WTC11 (cell line): Measurements from ENCODE around the gene YLPM1. TPM values are rescaled to one million over a fixed set of nuclear protein-coding genes. Genes with fewer than 3 reads are reported as not detected.

ENCODE experiments used
- ATAC-seq: fragments of 200-7000 bp; cut with Tn5 transposase; 2 replicates; pipeline ENCODE4 v1.10.0; 2021; ENCODE audit warnings: mild to moderate bottlenecking, moderate library complexity
- CTCF ChIA-PET: fragments of 300-600 bp; sonication (Branson Sonifier 250); formaldehyde crosslinking; loops from one replicate; lab custom pipeline; 2021; ENCODE audit warnings: antibody characterized with exemption; lab: Charles Lee
- POLR2A ChIA-PET: fragments of 350-600 bp; sonication (Branson Sonifier 250); formaldehyde crosslinking; loops from one replicate; lab custom pipeline; 2021; ENCODE audit warnings: antibody characterized with exemption; lab: Charles Lee
- DNase-seq: peaks from one replicate; pipeline ENCODE4 v3.0.0; 2021; ENCODE audit warnings: low spot score
- H3K27ac Mint-ChIP-seq: 2 replicates; pipeline ENCODE4 v1.8.0; 2021; ENCODE audit warnings: mixed read lengths
- H3K27me3 Mint-ChIP-seq: 2 replicates; pipeline ENCODE4 v1.8.0; 2021; ENCODE audit warnings: low read depth, mild to moderate bottlenecking, moderate library complexity, mixed read lengths
- H3K36me3 Mint-ChIP-seq: 2 replicates; pipeline ENCODE4 v1.8.0; 2021; ENCODE audit warnings: mixed read lengths
- H3K4me1 Mint-ChIP-seq: 2 replicates; pipeline ENCODE4 v1.8.0; 2022; ENCODE audit warnings: mixed read lengths
- H3K4me3 Mint-ChIP-seq: 2 replicates; pipeline ENCODE4 v1.8.0; 2021; ENCODE audit warnings: mild to moderate bottlenecking, moderate library complexity, mixed read lengths
- H3K9me3 Mint-ChIP-seq: 2 replicates; pipeline ENCODE4 v1.8.0; 2021; ENCODE audit warnings: mixed read lengths
- ELF4 ChIP-seq: sonication (generic); formaldehyde crosslinking; IDR thresholded peaks from 2 replicates; pipeline ENCODE4 v1.8.1; 2022; ENCODE audit warnings: low read depth, mild to moderate bottlenecking, moderate library complexity, missing genetic modification reagents
- ESRRA ChIP-seq: sonication (generic); formaldehyde crosslinking; IDR thresholded peaks from 2 replicates; pipeline ENCODE4 v1.8.1; 2022; ENCODE audit warnings: mild to moderate bottlenecking, missing genetic modification reagents, borderline replicate concordance
- ETV6 ChIP-seq: sonication (generic); formaldehyde crosslinking; IDR thresholded peaks from 2 replicates; pipeline ENCODE4 v1.8.1; 2022; ENCODE audit warnings: mild to moderate bottlenecking, missing genetic modification reagents
- GABPB1 ChIP-seq: sonication (generic); formaldehyde crosslinking; IDR thresholded peaks from 2 replicates; pipeline ENCODE4 v1.8.1; 2023; ENCODE audit warnings: mild to moderate bottlenecking, missing genetic modification reagents
- IRF2 ChIP-seq: sonication (generic); formaldehyde crosslinking; IDR thresholded peaks from 2 replicates; pipeline ENCODE4 v1.8.0; 2022; ENCODE audit warnings: low read depth, missing genetic modification reagents, borderline replicate concordance
- NFATC4 ChIP-seq: fragments of 250-450 bp; sonication (Bioruptor Pico); IDR thresholded peaks from 2 replicates; pipeline ENCODE4 v1.9.0; 2021; ENCODE audit warnings: mild to moderate bottlenecking
- NFE2L1 ChIP-seq: sonication (generic); formaldehyde crosslinking; IDR thresholded peaks from 2 replicates; pipeline ENCODE4 v1.8.1; 2023; ENCODE audit warnings: missing genetic modification reagents
- NFYB ChIP-seq: sonication (generic); formaldehyde crosslinking; conservative IDR thresholded peaks from 2 replicates; pipeline ENCODE4 v1.8.0; 2022; ENCODE audit warnings: low read depth, missing genetic modification reagents
- RORB ChIP-seq: fragments of 250-450 bp; sonication (Bioruptor Pico); IDR thresholded peaks from 2 replicates; pipeline ENCODE4 v1.9.0; 2021; ENCODE audit warnings: mild to moderate bottlenecking
- TEAD1 ChIP-seq: sonication (generic); formaldehyde crosslinking; IDR thresholded peaks from 2 replicates; pipeline ENCODE4 v1.8.0; 2022; ENCODE audit warnings: mild to moderate bottlenecking, missing genetic modification reagents
- ZNF121 ChIP-seq: sonication (generic); formaldehyde crosslinking; IDR thresholded peaks from 2 replicates; pipeline ENCODE4 v1.8.0; 2023; ENCODE audit warnings: missing genetic modification reagents
- ZNF263 ChIP-seq: sonication (generic); formaldehyde crosslinking; IDR thresholded peaks from 2 replicates; pipeline ENCODE4 v1.8.1; 2022; ENCODE audit warnings: low read depth, mild to moderate bottlenecking, moderate library complexity, missing genetic modification reagents
- ZNF423 ChIP-seq: fragments of 250-450 bp; sonication (Bioruptor Pico); IDR thresholded peaks from 2 replicates; pipeline ENCODE4 v2.1.2; 2022; ENCODE audit warnings: mild to moderate bottlenecking, moderate library complexity
- ZNF671 ChIP-seq: fragments of 250-450 bp; sonication (Bioruptor Pico); IDR thresholded peaks from 2 replicates; pipeline ENCODE4 v1.8.0; 2021; ENCODE audit warnings: mild to moderate bottlenecking
- total RNA-seq: library from RNA; stranded (reverse); gene quantifications from 3 replicates; pipeline ENCODE4 v1.2.3, GENCODE V29; 2021
- TF ChIP-seq, protein P1 (sequence below): sonication (generic); formaldehyde crosslinking; IDR thresholded peaks from 2 replicates; pipeline ENCODE4 v1.8.0; 2022; ENCODE audit warnings: missing genetic modification reagents
- TF ChIP-seq, protein P2 (sequence below): sonication (generic); formaldehyde crosslinking; IDR thresholded peaks from 2 replicates; pipeline ENCODE4 v1.8.0; 2022; ENCODE audit warnings: mild to moderate bottlenecking, missing genetic modification reagents
- TF ChIP-seq, protein P3 (sequence below): fragments of 250-450 bp; sonication (Bioruptor Pico); IDR thresholded peaks from 2 replicates; pipeline ENCODE4 v1.9.0; 2021; ENCODE audit warnings: mild to moderate bottlenecking, borderline replicate concordance
- TF ChIP-seq, protein P4 (sequence below): fragments of 250-450 bp; sonication (Bioruptor Pico); conservative IDR thresholded peaks from 2 replicates; pipeline ENCODE4 v1.9.0; 2021; ENCODE audit warnings: mild to moderate bottlenecking
- TF ChIP-seq, protein P5 (sequence below): sonication (generic); formaldehyde crosslinking; IDR thresholded peaks from 2 replicates; pipeline ENCODE4 v1.8.0; 2023; ENCODE audit warnings: missing genetic modification reagents
- TF ChIP-seq, protein P6 (sequence below): sonication (generic); formaldehyde crosslinking; IDR thresholded peaks from 2 replicates; pipeline ENCODE4 v1.8.1; 2023; ENCODE audit warnings: mild to moderate bottlenecking, missing genetic modification reagents
- TF ChIP-seq, protein P7 (sequence below): sonication (generic); formaldehyde crosslinking; IDR thresholded peaks from 2 replicates; pipeline ENCODE4 v1.8.1; 2023; ENCODE audit warnings: mild to moderate bottlenecking, missing genetic modification reagents, moderate library complexity

Gene YLPM1
- total RNA-seq, 1 experiment from 2014 or later = 66.6 TPM

DNA sequence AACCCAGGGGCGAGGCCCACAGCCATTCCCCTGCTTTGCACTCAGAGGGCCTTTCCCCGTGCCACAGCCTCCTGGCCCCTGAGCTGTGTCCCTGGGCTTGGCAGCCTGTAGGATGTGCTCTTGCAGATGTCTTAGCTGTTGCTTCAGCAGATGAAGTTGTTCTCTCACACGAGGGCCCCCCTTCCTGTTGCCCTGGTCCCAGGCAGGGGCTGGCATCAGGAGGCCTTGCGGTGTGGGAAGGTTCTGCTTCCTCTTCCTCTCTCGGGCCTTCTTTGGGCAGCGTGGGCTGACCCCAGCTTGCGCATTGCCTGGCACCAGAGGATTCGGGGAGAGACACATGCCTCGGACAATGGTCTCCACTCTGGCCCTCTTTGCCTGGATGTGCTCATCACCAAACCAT is 100.2 kb downstream of the YLPM1 start:
- POLR2A ChIA-PET = no interaction called here
- Mint-ChIP-seq H3K27me3 (no peaks in the 10 kb centered on the region; the same call in none of the 2 replicates), H3K9me3 (no peaks in the 10 kb centered on the region), H3K4me1 (peaks cover 3% of the 10 kb centered on the region; the same call in 1 of the 2 replicates), H3K27ac (no peak overlapping the region), H3K4me3 (no peak overlapping the region), H3K36me3 (no peaks in the 10 kb centered on the region)
- CTCF ChIA-PET = interaction anchor here (0.9 to 2.5 kb wide), 6 partner anchors 10 to 82 kb away, joined by 3 to 16 read pairs (median 5); no protein-coding TSS in a partner anchor
- no peak for ATAC-seq
- TF ChIP-seq, protein P1, sequence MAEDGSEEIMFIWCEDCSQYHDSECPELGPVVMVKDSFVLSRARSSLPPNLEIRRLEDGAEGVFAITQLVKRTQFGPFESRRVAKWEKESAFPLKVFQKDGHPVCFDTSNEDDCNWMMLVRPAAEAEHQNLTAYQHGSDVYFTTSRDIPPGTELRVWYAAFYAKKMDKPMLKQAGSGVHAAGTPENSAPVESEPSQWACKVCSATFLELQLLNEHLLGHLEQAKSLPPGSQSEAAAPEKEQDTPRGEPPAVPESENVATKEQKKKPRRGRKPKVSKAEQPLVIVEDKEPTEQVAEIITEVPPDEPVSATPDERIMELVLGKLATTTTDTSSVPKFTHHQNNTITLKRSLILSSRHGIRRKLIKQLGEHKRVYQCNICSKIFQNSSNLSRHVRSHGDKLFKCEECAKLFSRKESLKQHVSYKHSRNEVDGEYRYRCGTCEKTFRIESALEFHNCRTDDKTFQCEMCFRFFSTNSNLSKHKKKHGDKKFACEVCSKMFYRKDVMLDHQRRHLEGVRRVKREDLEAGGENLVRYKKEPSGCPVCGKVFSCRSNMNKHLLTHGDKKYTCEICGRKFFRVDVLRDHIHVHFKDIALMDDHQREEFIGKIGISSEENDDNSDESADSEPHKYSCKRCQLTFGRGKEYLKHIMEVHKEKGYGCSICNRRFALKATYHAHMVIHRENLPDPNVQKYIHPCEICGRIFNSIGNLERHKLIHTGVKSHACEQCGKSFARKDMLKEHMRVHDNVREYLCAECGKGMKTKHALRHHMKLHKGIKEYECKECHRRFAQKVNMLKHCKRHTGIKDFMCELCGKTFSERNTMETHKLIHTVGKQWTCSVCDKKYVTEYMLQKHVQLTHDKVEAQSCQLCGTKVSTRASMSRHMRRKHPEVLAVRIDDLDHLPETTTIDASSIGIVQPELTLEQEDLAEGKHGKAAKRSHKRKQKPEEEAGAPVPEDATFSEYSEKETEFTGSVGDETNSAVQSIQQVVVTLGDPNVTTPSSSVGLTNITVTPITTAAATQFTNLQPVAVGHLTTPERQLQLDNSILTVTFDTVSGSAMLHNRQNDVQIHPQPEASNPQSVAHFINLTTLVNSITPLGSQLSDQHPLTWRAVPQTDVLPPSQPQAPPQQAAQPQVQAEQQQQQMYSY = no peak
- no peak for TF ChIP-seq ZNF671 (CRISPR knock-in tag)
- TF ChIP-seq ETV6 = no peak
- TF ChIP-seq, protein P2, sequence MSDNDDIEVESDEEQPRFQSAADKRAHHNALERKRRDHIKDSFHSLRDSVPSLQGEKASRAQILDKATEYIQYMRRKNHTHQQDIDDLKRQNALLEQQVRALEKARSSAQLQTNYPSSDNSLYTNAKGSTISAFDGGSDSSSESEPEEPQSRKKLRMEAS = no peak
- TF ChIP-seq IRF2 (CRISPR knock-in tag) = no peak
- TF ChIP-seq GABPB1 (CRISPR knock-in tag) = no peak
- TF ChIP-seq, protein P3, sequence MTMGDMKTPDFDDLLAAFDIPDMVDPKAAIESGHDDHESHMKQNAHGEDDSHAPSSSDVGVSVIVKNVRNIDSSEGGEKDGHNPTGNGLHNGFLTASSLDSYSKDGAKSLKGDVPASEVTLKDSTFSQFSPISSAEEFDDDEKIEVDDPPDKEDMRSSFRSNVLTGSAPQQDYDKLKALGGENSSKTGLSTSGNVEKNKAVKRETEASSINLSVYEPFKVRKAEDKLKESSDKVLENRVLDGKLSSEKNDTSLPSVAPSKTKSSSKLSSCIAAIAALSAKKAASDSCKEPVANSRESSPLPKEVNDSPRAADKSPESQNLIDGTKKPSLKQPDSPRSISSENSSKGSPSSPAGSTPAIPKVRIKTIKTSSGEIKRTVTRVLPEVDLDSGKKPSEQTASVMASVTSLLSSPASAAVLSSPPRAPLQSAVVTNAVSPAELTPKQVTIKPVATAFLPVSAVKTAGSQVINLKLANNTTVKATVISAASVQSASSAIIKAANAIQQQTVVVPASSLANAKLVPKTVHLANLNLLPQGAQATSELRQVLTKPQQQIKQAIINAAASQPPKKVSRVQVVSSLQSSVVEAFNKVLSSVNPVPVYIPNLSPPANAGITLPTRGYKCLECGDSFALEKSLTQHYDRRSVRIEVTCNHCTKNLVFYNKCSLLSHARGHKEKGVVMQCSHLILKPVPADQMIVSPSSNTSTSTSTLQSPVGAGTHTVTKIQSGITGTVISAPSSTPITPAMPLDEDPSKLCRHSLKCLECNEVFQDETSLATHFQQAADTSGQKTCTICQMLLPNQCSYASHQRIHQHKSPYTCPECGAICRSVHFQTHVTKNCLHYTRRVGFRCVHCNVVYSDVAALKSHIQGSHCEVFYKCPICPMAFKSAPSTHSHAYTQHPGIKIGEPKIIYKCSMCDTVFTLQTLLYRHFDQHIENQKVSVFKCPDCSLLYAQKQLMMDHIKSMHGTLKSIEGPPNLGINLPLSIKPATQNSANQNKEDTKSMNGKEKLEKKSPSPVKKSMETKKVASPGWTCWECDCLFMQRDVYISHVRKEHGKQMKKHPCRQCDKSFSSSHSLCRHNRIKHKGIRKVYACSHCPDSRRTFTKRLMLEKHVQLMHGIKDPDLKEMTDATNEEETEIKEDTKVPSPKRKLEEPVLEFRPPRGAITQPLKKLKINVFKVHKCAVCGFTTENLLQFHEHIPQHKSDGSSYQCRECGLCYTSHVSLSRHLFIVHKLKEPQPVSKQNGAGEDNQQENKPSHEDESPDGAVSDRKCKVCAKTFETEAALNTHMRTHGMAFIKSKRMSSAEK (CRISPR knock-in tag) = no peak
- TF ChIP-seq, protein P4, sequence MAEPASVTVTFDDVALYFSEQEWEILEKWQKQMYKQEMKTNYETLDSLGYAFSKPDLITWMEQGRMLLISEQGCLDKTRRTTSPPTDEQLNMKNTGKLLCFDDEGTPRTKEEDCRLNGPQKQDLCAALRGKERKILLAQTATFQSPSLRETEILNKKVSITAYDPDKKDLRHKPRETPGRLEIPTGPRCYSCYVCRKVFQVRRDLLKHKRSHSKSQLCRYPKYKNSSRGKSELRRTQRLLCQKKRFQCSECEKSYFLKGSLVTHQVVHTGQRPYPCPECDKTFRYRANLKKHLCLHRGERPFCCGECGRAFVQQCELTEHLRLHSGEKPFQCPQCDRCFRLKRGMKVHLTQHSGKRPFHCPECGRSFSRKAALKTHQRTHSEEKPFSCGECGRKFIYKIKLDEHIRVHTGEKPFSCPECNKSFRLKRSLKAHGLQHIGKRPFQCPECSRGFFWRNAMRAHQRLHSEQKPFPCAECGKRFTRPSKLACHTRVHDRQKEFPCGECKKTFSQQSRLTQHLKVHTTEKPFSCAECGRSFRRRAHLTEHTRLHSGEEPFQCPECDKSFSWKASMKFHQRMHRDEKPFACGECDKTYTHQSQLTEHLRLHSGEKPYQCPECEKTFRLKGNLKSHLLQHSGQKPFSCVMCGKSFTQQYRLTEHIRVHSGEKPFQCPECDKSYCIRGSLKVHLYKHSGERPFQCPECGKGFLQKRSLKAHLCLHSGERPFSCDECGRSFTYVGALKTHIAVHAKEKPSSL (CRISPR knock-in tag) = no peak
- TF ChIP-seq NFATC4 (CRISPR knock-in tag) = no peak
- no peak for TF ChIP-seq TEAD1 (CRISPR knock-in tag)
- TF ChIP-seq, protein P5, sequence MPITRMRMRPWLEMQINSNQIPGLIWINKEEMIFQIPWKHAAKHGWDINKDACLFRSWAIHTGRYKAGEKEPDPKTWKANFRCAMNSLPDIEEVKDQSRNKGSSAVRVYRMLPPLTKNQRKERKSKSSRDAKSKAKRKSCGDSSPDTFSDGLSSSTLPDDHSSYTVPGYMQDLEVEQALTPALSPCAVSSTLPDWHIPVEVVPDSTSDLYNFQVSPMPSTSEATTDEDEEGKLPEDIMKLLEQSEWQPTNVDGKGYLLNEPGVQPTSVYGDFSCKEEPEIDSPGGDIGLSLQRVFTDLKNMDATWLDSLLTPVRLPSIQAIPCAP (CRISPR knock-in tag) = no peak
- TF ChIP-seq ELF4 (CRISPR knock-in tag) = no peak
- no peak for DNase-seq

DNA sequence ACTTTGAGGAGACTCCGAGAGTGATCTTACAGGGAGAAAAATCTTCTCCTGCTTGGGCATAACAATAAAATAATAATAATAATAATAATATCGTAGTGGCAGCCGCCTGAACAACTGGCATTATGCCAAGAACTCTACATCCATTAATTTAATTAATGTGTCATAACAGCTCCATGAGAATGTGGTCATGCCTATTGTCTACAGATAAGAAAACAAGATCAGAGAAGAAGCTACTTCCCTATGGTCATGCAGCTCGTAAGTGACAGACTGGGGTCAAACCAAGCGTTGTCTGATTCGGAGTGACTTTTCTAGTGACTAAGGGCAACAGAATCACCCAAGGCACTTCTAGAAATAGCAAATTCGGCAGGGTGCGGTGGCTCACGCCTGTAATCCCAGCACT is 101.1 kb downstream of the YLPM1 start:
- Mint-ChIP-seq H3K9me3 (peaks cover 3% of the 10 kb centered on the region; the same call in 1 of the 2 replicates), H3K4me3 (no peak overlapping the region), H3K27ac (no peak overlapping the region), H3K4me1 (peaks cover 3% of the 10 kb centered on the region; the same call in 1 of the 2 replicates), H3K27me3 (no peaks in the 10 kb centered on the region; the same call in none of the 2 replicates), H3K36me3 (no peaks in the 10 kb centered on the region)
- ChIA-PET POLR2A (interaction anchor here (0.5 to 0.7 kb wide), 2 partner anchors 9 to 98 kb away, joined by 3 read pairs; no protein-coding TSS in a partner anchor), CTCF (interaction anchor here (1.2 to 2.5 kb wide), 4 partner anchors 9 to 44 kb away, joined by 3 to 16 read pairs (median 4); partner anchors contain the start of gene PROX2)
- ATAC-seq (no peak), DNase-seq (no peak)
- TF ChIP-seq ZNF423 (CRISPR knock-in tag) (no peak), GABPB1 (CRISPR knock-in tag) (no peak), ESRRA (no peak), TEAD1 (CRISPR knock-in tag) (no peak), ZNF263 (CRISPR knock-in tag) (no peak), ZNF121 (CRISPR knock-in tag) (no peak), NFE2L1 (CRISPR knock-in tag) (no peak), RORB (CRISPR knock-in tag) (no peak), NFYB (CRISPR knock-in tag) (no peak)
- TF ChIP-seq, protein P6, sequence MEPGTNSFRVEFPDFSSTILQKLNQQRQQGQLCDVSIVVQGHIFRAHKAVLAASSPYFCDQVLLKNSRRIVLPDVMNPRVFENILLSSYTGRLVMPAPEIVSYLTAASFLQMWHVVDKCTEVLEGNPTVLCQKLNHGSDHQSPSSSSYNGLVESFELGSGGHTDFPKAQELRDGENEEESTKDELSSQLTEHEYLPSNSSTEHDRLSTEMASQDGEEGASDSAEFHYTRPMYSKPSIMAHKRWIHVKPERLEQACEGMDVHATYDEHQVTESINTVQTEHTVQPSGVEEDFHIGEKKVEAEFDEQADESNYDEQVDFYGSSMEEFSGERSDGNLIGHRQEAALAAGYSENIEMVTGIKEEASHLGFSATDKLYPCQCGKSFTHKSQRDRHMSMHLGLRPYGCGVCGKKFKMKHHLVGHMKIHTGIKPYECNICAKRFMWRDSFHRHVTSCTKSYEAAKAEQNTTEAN (CRISPR knock-in tag) = no peak
- TF ChIP-seq, protein P7, sequence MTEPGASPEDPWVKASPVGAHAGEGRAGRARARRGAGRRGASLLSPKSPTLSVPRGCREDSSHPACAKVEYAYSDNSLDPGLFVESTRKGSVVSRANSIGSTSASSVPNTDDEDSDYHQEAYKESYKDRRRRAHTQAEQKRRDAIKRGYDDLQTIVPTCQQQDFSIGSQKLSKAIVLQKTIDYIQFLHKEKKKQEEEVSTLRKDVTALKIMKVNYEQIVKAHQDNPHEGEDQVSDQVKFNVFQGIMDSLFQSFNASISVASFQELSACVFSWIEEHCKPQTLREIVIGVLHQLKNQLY (CRISPR knock-in tag) = no peak
